Spleen (tissue), 7 donors: ENCODE data around the gene GPR84.

ENCODE experiments used
- CTCF ChIP-seq, 11 experiments: fragments of 200-600 bp in 7 of 11; fragments of 450-650 bp in 4 of 11; sonication (generic) in 4 of 11; IDR thresholded peaks in 8 of 11; conservative IDR thresholded peaks in 3 of 11; 1 replicate in 7 of 11; 2 replicates in 4 of 11; pipeline versions ENCODE4 v1.4.0 to v1.8.0; 2016 to 2021; ENCODE audit warnings: antibody characterized with exemption in 11 of 11, inconsistent platforms in 4 of 11, mild to moderate bottlenecking in 1 of 11
- POLR2AphosphoS5 ChIP-seq, 3 donors: sonication (generic); formaldehyde crosslinking; IDR thresholded peaks; one replicate each; pipeline ENCODE4 v1.5.1; 2017; ENCODE audit warnings: antibody characterized with exemption in 3 of 3
- donor health status: DM: no; HTN: no; CAD: no; lungs with moderate emphysema.
- donor health status: DM: no; HTN: no; CAD: no.
- donor health status: DM: no; HTN: no; CAD: no.

GRCh38 chr12:54356951-54357356, 7.3 kb downstream of the GPR84 start:
- TF ChIP-seq CTCF (IDR thresholded peaks at IDR 0.05 in 8 of 11, conservative IDR thresholded peaks at IDR 0.05 in 3 of 11) (no peak), POLR2AphosphoS5 (IDR thresholded peaks at IDR 0.05) (no peak)
